HUES6 (cell line): ENCODE data around the gene EFNA2.
"Not testable (repeated sequence)": the region's sequence is repeated elsewhere in the genome, so short reads cannot be mapped to it uniquely, and the experiment has no call there.

Experiments used
- H3K27ac ChIP-seq: 2 replicates; pipeline ENCODE4 v1.7.0; 2013; ENCODE audit warnings: low read depth, mild to moderate bottlenecking, low read length, inconsistent platforms
- H3K27me3 ChIP-seq: 2 replicates; pipeline ENCODE4 v1.6.1; 2013; ENCODE audit warnings: low read length; ENCODE audit not compliant: control insufficient read depth, insufficient read depth
- H3K36me3 ChIP-seq: 2 replicates; pipeline ENCODE4 v1.6.1; 2013; ENCODE audit warnings: low read length; ENCODE audit not compliant: control insufficient read depth, insufficient read depth
- H3K4me1 ChIP-seq: 2 replicates; pipeline ENCODE4 v1.6.1; 2013; ENCODE audit warnings: low read length; ENCODE audit not compliant: control insufficient read depth, insufficient read depth
- H3K4me3 ChIP-seq: 2 replicates; pipeline ENCODE4 v1.5.1; 2013; ENCODE audit warnings: low read depth, low read length
- H3K9ac ChIP-seq: one replicate; pipeline ENCODE4 v1.6.1; 2013; ENCODE audit warnings: mild to moderate bottlenecking, low read length
- H3K9me3 ChIP-seq: 2 replicates; pipeline ENCODE4 v1.6.1; 2013; ENCODE audit warnings: low read depth, low read length; ENCODE audit not compliant: control insufficient read depth, insufficient read depth

Gene EFNA2

DNA sequence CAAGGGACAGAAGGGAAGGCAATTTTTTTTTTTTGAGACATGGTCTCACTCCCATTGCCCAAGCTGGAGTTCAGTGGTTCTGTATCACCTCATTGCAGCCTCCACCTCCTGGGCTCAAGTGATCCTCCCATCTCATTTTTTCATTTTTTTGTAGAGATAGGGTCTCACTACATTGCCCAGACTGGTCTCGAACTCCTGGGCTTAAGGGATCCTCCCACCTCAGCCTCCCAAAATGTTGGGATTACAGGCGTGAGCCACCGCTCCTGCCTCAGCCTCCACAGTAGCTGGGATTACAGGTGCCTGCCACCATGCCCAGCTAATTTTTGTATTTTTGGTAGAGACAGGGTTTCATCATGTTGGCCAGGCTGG, 34.6 kb downstream of the EFNA2 start:
- not testable (repeated sequence) for H3K27ac ChIP-seq, H3K9ac ChIP-seq, H3K4me3 ChIP-seq, H3K9me3 ChIP-seq, H3K36me3 ChIP-seq, H3K4me1 ChIP-seq
- peaks cover 26% of the 10 kb centered on the region for H3K27me3 ChIP-seq

DNA sequence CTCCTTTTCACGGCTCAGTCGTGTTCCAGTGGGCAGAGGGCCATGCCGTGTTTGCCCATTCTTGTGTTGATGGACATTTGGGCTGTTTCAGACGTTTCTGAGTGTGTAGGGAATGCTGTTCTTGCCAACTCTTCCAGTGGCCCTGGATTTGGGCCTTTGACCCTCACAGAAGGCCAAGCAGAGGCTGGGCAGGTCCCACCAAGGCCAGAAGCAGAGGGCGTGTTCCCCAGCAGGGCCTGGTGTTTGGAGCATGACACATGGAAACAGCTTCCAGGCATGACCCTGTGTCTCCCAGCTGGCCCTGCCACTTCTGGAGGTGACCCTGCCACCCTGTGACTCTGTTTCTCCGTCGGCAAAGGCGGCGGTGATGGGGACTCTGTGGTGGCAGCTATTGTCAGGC, 35.9 kb downstream of the EFNA2 start:
- Histone ChIP-seq H3K9me3 (no peaks in the 10 kb centered on the region), H3K4me1 (no peaks in the 10 kb centered on the region), H3K27me3 (peaks cover 14% of the 10 kb centered on the region)

DNA sequence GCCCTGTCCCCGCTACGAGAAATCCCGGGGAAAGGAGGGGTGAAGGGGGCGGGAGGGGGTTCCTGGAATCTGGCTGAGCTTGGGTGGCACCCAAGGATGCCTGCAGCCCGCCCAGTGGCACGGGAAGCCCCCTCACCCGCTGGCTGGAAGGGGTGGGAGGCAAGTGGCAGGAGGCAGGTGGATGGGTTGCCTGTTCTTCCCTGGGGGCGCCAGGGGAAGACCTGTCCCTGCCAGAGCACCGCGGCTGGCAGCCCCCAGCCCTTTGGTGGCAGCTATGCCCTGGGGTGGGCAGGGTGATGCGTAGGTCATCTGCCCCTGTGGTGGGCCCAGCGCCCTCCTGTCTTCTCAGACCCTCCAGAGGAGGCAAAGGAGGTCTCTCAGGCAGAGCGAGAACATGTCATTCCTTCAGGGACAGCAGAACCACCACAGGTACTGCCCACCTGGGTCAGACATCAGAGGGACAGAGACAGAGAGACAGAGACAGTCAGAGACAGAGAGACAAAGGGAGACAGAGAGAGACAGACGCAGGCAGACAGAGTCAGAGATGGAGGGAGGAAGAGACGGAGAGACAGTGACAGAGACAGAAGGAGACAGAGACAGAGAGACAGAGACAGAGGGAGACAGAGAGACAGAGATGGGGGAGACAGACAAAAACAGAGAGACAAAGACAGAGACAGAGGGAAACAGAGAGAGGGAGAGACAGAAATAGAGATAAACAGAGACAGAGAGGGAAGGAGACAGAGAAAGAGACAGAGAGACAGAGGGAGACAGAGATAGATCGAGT, 36.7 kb downstream of the EFNA2 start:
- Histone ChIP-seq H3K9me3 (no peaks in the 10 kb centered on the region), H3K36me3 (no peaks in the 10 kb centered on the region), H3K9ac (no peak overlapping the region), H3K27me3 (peaks cover 7% of the 10 kb centered on the region; the same call in 1 of the 2 replicates), H3K4me3 (no peak overlapping the region), H3K4me1 (no peaks in the 10 kb centered on the region; the same call in 1 of the 2 replicates), H3K27ac (no peak overlapping the region)

More for the DNA sequence above, 35.9 kb downstream of the EFNA2 start:
- H3K36me3 ChIP-seq = no peaks in the 10 kb centered on the region
- H3K9ac ChIP-seq = no peak overlapping the region
- H3K27ac ChIP-seq = no peak overlapping the region
- no peak overlapping the region for H3K4me3 ChIP-seq

DNA sequence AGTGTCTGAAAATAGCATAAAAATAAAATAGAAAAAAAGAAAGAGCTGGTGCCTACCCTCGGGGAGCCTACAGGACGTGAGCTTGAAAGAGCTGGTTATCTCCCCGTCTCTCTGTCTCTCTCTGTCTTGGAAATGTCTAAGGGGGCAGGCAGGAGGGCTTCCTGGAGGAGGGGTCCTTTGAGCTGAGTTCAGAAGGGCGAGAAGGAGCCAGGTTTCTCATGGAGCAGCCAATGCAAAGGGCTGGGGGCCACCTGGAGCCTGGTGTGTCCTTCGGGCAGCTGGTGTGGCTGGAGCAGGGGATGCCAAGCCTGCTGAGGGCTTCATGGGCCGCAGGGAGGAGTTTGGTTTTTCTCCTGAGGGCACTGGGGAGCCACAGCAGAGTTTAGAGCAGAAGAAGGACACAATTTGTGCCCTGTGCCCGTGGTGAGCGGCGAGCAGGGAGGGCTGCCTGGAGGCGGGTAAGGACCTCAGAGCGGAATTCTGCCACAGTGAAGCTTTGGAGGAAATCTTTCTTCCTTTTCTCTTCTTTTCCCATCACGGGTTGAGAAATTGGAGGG, 38.7 kb downstream of the EFNA2 start:
- H3K27ac ChIP-seq = 0 out of 2 replicates have a peak overlapping the region, but pooled peaks have one; percentile 45

DNA sequence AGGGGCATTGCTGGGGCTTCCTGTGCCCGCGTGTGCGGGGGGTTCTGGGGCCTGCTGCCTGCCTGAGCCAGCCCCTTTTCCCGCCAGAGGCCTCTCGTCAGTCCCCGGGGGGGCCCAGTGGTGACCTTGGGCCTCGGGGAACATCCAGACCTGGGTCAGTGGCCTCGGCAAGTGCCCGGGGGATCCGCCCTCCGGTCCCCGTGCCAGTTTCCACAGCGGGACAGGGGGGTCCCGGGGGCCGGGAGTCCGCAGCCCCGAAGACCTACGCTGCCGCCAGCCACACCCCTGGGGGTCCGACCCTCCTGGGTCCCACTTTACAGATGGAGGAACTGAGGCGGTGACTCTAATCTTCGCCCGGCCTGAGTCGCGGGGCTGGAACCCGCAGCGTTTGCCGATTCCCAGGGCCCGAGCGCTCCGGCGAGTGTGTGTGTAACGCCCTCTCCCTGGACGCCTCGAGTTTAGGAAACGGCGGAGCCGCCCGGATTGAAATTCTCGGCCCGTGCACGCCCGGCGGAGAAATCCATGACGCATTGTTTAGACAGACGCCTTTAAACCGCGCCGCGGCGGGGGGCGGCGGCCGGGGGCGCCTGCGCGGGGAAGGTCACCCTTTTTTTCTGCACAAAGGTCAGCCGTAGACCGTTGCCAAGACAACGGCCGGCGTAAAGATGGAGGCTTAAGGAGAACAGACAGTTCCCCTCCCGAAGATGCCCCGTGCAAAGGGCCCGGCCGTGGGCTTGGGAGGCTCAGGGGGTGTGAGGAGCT, 39.3 kb downstream of the EFNA2 start:
- peak overlapping the region; percentile 57 for H3K4me3 ChIP-seq
- H3K9me3 ChIP-seq = no peaks in the 10 kb centered on the region
- H3K36me3 ChIP-seq = no peaks in the 10 kb centered on the region
- peaks cover 7% of the 10 kb centered on the region; the same call in 1 of the 2 replicates for H3K27me3 ChIP-seq
- peak overlapping the region; percentile 63 for H3K9ac ChIP-seq
- no peaks in the 10 kb centered on the region; the same call in 1 of the 2 replicates for H3K4me1 ChIP-seq
- H3K27ac ChIP-seq = 0 out of 2 replicates have a peak overlapping the region, but pooled peaks have one; percentile 45

More for the DNA sequence above, 38.7 kb downstream of the EFNA2 start:
- peak overlapping the region; percentile 57 for H3K4me3 ChIP-seq
- peak overlapping the region; percentile 63 for H3K9ac ChIP-seq
- no peaks in the 10 kb centered on the region for H3K9me3 ChIP-seq
- H3K36me3 ChIP-seq = no peaks in the 10 kb centered on the region
- H3K27me3 ChIP-seq = peaks cover 7% of the 10 kb centered on the region; the same call in 1 of the 2 replicates
- no peaks in the 10 kb centered on the region; the same call in 1 of the 2 replicates for H3K4me1 ChIP-seq

DNA sequence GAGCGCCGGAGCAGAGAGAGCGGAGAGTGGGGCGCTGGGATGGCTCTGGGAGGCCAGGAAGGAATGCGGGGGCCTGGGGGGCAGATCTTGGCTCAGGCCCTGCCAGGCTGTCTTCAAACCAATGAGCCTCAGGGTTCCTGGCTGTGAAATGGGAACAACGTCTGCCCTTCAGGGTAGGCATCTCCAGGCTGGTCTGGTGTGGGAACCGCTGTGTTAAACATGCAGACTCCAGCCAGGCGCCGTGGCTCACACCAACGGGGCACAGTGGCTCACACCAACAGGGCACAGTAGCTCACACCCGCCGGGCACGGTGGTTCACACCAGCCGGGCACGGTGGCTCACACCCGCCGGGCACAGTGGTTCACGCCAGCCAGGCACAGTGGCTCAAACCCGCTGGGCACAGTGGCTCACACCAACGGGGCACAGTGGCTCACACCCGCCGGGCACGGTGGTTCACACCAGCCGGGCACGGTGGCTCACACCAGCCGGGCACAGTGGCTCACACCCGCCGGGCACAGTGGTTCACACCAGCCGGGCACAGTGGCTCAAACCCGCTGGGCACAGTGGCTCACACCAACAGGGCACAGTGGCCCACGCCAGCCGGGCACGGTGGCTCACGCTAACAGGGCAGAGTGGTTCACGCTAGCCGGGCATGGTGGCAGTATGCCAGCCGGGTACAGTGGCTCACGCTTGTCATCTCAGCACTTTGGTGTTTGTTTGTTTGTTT, 40.1 kb downstream of the EFNA2 start:
- H3K4me3 ChIP-seq = peak overlapping the region; percentile 57
- H3K27ac ChIP-seq = no peak overlapping the region
- peaks cover 7% of the 10 kb centered on the region; the same call in 1 of the 2 replicates for H3K27me3 ChIP-seq
- H3K4me1 ChIP-seq = no peaks in the 10 kb centered on the region; the same call in 1 of the 2 replicates
- no peaks in the 10 kb centered on the region for H3K9me3 ChIP-seq
- H3K36me3 ChIP-seq = no peaks in the 10 kb centered on the region
- H3K9ac ChIP-seq = no peak overlapping the region

DNA sequence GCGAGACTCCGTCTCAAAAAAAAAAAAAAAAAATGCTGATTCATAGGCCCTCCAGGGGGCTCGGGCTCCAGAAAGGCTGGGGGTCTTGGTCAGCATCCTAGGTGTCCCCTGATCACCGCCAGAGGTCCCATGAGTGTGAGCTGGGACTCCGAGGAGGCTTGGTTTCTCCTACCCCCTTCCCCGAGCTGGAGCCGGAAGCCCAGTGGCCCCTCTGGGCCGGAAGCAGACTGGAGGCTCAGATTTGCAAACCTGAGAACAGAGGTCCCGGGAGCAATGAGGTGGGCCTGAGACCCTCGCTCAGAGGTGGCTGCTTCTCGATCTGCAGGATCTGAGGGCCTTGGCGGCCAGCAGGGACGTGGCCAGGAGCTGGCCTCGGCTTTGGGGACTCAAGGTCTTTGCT, 41.5 kb downstream of the EFNA2 start:
- Histone ChIP-seq H3K4me3 (no peak overlapping the region), H3K36me3 (no peaks in the 10 kb centered on the region), H3K9me3 (no peaks in the 10 kb centered on the region), H3K27me3 (peaks cover 7% of the 10 kb centered on the region; the same call in 1 of the 2 replicates), H3K27ac (no peak overlapping the region), H3K4me1 (peaks cover 6% of the 10 kb centered on the region), H3K9ac (no peak overlapping the region)

DNA sequence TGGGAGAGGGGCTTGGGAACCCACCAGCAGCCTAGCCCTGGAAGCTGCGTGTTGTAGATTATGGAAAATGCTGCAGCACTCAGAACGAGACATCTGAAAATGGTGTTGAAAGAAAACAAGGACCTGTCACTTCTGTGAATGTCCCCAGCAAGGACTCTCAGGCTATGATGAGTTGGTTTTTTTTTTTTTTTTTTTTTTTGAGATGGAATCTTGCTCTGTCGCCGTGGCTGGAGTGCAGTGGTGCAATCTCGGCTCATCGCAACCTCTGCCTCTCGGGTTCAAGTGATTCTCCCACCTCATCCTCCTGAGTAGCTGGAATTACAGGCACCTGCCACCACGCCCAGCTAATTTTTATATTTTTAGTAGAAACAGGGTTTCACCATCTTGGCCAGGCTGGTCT, 46.5 kb downstream of the EFNA2 start:
- not testable (repeated sequence) for H3K27me3 ChIP-seq, H3K9ac ChIP-seq, H3K4me3 ChIP-seq, H3K36me3 ChIP-seq, H3K4me1 ChIP-seq, H3K27ac ChIP-seq, H3K9me3 ChIP-seq

DNA sequence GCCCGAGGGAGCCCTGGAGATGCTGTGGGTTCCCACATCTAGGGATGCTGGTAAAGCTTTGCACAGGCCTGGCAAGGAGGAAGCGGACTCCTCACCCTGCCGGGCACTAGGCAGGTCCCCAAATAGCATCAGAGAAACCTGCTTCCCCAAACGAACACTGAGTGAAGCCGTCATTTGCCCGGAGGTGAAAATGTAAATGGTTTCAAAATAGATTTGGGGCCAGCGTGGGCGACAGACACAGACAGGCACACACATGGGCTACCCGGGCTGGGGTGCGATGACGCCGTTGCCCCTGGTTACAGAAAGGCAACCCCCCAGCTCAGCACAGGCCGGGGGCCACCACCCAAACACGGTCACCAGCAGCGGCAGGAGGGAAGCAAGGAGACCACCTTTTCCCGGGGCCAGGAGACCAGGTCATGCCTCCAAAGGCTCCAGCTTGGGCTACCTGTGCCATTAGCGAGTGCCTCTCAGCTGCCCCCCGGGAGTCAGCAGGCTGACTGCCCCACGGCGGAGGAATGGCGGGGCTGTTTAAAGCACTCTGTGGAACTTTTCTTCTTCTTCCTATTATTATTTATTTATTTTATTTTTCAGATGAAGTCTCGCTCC, 50.5 kb downstream of the EFNA2 start:
- Histone ChIP-seq H3K27me3 (no peaks in the 10 kb centered on the region), H3K4me3 (no peak overlapping the region)

DNA sequence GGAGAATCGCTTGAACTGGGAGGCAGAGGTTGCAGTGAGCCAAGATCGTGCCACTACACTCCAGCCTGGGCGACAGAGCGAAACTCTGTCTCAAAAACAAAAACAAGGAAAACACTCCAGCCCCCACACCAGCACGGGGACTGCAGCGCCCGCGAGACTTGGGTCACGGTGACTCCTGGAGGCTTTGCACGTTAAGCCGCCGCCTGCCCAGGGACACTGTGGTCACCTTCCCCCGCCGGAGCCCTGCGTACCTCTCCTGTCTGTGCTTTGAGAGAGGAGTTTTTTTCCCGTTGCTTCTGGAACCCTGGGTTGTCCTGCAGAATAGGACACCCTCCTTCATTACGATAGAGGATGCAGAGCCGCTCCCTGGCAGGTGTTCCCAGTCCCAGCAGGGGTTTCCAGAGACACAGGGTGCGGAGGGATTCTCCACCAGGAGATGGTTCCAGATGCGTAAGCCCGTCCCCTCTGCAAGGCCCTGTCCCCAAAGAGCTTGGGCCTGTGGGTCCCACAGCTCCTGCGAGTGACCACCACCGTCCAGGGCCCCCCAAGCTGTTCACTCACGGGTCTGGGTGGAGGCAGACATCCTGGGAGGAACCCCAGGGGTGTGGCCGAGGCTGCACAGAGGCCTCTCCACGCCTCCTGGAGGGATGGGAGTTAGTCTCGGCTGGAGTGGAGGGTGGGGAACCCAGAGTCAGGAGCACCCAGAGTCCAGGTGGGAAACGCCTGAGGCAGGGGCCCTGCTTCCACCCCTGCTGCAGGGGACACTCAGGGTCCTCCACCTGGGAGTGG, 55.2 kb downstream of the EFNA2 start:
- no peak overlapping the region for H3K9ac ChIP-seq
- H3K27me3 ChIP-seq = no peaks in the 10 kb centered on the region
- no peaks in the 10 kb centered on the region for H3K9me3 ChIP-seq
- no peak overlapping the region for H3K27ac ChIP-seq
- H3K4me3 ChIP-seq = no peak overlapping the region
- H3K36me3 ChIP-seq = no peaks in the 10 kb centered on the region
- no peaks in the 10 kb centered on the region for H3K4me1 ChIP-seq

More for the DNA sequence above, 50.5 kb downstream of the EFNA2 start:
- H3K9me3 ChIP-seq = no peaks in the 10 kb centered on the region
- H3K27ac ChIP-seq = no peak overlapping the region
- H3K4me1 ChIP-seq = peaks cover 6% of the 10 kb centered on the region; the same call in 1 of the 2 replicates
- no peak overlapping the region for H3K9ac ChIP-seq
- no peaks in the 10 kb centered on the region for H3K36me3 ChIP-seq
